Subcutaneous abdominal adipose tissue (tissue), 5 donors: ENCODE results near the gene POU4F2.

ENCODE experiments used
- H3K27ac ChIP-seq: one replicate; pipeline ENCODE4 v1.7.0; 2013; ENCODE audit warnings: low read depth, mild to moderate bottlenecking, inconsistent platforms, low read length, moderate library complexity
- H3K27me3 ChIP-seq, 5 donors: one replicate each; pipeline ENCODE4 v1.7.0; 2013; ENCODE audit warnings: low read length in 5 of 5, inconsistent platforms in 1 of 5; ENCODE audit not compliant: control insufficient read depth in 5 of 5, insufficient read depth in 4 of 5
- H3K36me3 ChIP-seq, 5 donors: one replicate each; pipeline ENCODE4 v1.7.0; 2013; ENCODE audit warnings: low read length in 5 of 5; ENCODE audit not compliant: control insufficient read depth in 5 of 5, insufficient read depth in 5 of 5
- H3K4me1 ChIP-seq, 5 donors: one replicate each; pipeline ENCODE4 v1.7.0; 2013; ENCODE audit warnings: low read length in 5 of 5, mild to moderate bottlenecking in 3 of 5, moderate library complexity in 1 of 5; ENCODE audit not compliant: control insufficient read depth in 5 of 5, insufficient read depth in 5 of 5
- H3K4me3 ChIP-seq, 5 donors: one replicate each; pipeline ENCODE4 v1.7.0; 2013; ENCODE audit warnings: low read length in 5 of 5, low read depth in 1 of 5
- H3K9ac ChIP-seq, 5 donors: one replicate each; pipeline ENCODE4 v1.7.0; 2013; ENCODE audit warnings: low read length in 5 of 5, mild to moderate bottlenecking in 4 of 5, moderate library complexity in 3 of 5
- H3K9me3 ChIP-seq, 5 donors: one replicate each; pipeline ENCODE4 v1.7.0; 2013; ENCODE audit warnings: low read length in 5 of 5; ENCODE audit not compliant: control insufficient read depth in 5 of 5
- donor health status: healthy.
- donor health status: healthy.
- donor health status: healthy.
- donor health status: healthy.
- donor health status: healthy.

POU4F2 gene

GRCh38 chr4:146640021-146640464, 1.4 kb downstream of the POU4F2 start:
- peaks cover 30 to 51% (median 39%) of the 10 kb centered on the region in 5 donors for H3K27me3 ChIP-seq
- H3K4me1 ChIP-seq = peaks cover 0 to 27% (median 8%) of the 10 kb centered on the region in 5 donors
- no peak overlapping the region for H3K4me3 ChIP-seq
- peaks cover 0 to 4% (median 3%) of the 10 kb centered on the region in 5 donors for H3K9me3 ChIP-seq
- no peak overlapping the region for H3K9ac ChIP-seq
- H3K36me3 ChIP-seq = no peaks in the 10 kb centered on the region
- H3K27ac ChIP-seq = no peak overlapping the region

- Histone ChIP-seq H3K4me3 (peak overlapping the region in 1 of 5 donors; percentile 6), H3K36me3 (no peaks in the 10 kb centered on the region), H3K9me3 (peaks cover 0 to 4% (median 3%) of the 10 kb centered on the region in 5 donors), H3K27me3 (peaks cover 30 to 49% (median 38%) of the 10 kb centered on the region in 5 donors), H3K27ac (no peak overlapping the region), H3K4me1 (peaks cover 0 to 27% (median 8%) of the 10 kb centered on the region in 5 donors), H3K9ac (no peak overlapping the region)
Measured at GRCh38 chr4:146640465-146641061, 1.9 kb downstream of the POU4F2 start.

GRCh38 chr4:146641762-146642161, 3.1 kb downstream of the POU4F2 start:
- H3K9ac ChIP-seq = no peak overlapping the region
- peaks cover 0 to 26% (median 8%) of the 10 kb centered on the region in 5 donors for H3K4me1 ChIP-seq
- H3K27ac ChIP-seq = no peak overlapping the region
- H3K36me3 ChIP-seq = no peaks in the 10 kb centered on the region
- H3K27me3 ChIP-seq = peaks cover 30 to 54% (median 41%) of the 10 kb centered on the region in 5 donors
- peaks cover 0 to 4% (median 3%) of the 10 kb centered on the region in 5 donors for H3K9me3 ChIP-seq
- H3K4me3 ChIP-seq = no peak overlapping the region

GRCh38 chr4:146643812-146644401, 5.2 kb downstream of the POU4F2 start:
- peaks cover 0 to 4% (median 3%) of the 10 kb centered on the region in 5 donors for H3K9me3 ChIP-seq
- H3K9ac ChIP-seq = no peak overlapping the region
- H3K4me1 ChIP-seq = peaks cover 0 to 11% (median 2%) of the 10 kb centered on the region in 5 donors
- H3K27ac ChIP-seq = no peak overlapping the region
- H3K36me3 ChIP-seq = no peaks in the 10 kb centered on the region
- H3K27me3 ChIP-seq = peaks cover 23 to 57% (median 42%) of the 10 kb centered on the region in 5 donors
- no peak overlapping the region for H3K4me3 ChIP-seq

GRCh38 chr4:146645921-146646320, 7.2 kb downstream of the POU4F2 start:
- peaks cover 20 to 58% (median 37%) of the 10 kb centered on the region in 5 donors for H3K27me3 ChIP-seq

GRCh38 chr4:146646593-146647325, 8.1 kb downstream of the POU4F2 start:
- no peak overlapping the region for H3K4me3 ChIP-seq
- H3K36me3 ChIP-seq = no peaks in the 10 kb centered on the region
- peaks cover 20 to 58% (median 39%) of the 10 kb centered on the region in 5 donors for H3K27me3 ChIP-seq
- H3K9me3 ChIP-seq = peaks cover 0 to 4% (median 3%) of the 10 kb centered on the region in 5 donors
- no peak overlapping the region for H3K27ac ChIP-seq
- no peaks in the 10 kb centered on the region for H3K4me1 ChIP-seq
- H3K9ac ChIP-seq = no peak overlapping the region

More at GRCh38 chr4:146645921-146646320, 7.2 kb downstream of the POU4F2 start:
- no peak overlapping the region for H3K9ac ChIP-seq
- peaks cover 0 to 4% (median 3%) of the 10 kb centered on the region in 5 donors for H3K9me3 ChIP-seq
- no peaks in the 10 kb centered on the region for H3K4me1 ChIP-seq
- H3K36me3 ChIP-seq = no peaks in the 10 kb centered on the region
- no peak overlapping the region for H3K4me3 ChIP-seq
- no peak overlapping the region for H3K27ac ChIP-seq

- H3K9me3 ChIP-seq = peaks cover 0 to 1% (median under 1%) of the 10 kb centered on the region in 5 donors
- peaks cover 20 to 57% (median 42%) of the 10 kb centered on the region in 5 donors for H3K27me3 ChIP-seq
- no peak overlapping the region for H3K9ac ChIP-seq
- no peaks in the 10 kb centered on the region for H3K36me3 ChIP-seq
- no peak overlapping the region for H3K27ac ChIP-seq
- H3K4me1 ChIP-seq = no peaks in the 10 kb centered on the region
- H3K4me3 ChIP-seq = no peak overlapping the region
Measured at GRCh38 chr4:146647615-146648460, 9.1 kb downstream of the POU4F2 start.

GRCh38 chr4:146648461-146648783, 9.7 kb downstream of the POU4F2 start:
- no peaks in the 10 kb centered on the region for H3K4me1 ChIP-seq
- no peak overlapping the region for H3K4me3 ChIP-seq
- H3K9ac ChIP-seq = no peak overlapping the region
- no peak overlapping the region for H3K27ac ChIP-seq
- H3K9me3 ChIP-seq = no peaks in the 10 kb centered on the region
- H3K36me3 ChIP-seq = no peaks in the 10 kb centered on the region
- peaks cover 19 to 57% (median 40%) of the 10 kb centered on the region in 5 donors for H3K27me3 ChIP-seq

- peaks cover 19 to 57% (median 40%) of the 10 kb centered on the region in 5 donors for H3K27me3 ChIP-seq
- H3K4me3 ChIP-seq = no peak overlapping the region
- H3K4me1 ChIP-seq = peaks cover 0 to 2% (median under 1%) of the 10 kb centered on the region in 5 donors
- H3K36me3 ChIP-seq = no peaks in the 10 kb centered on the region
- no peak overlapping the region for H3K9ac ChIP-seq
- no peak overlapping the region for H3K27ac ChIP-seq
- H3K9me3 ChIP-seq = no peaks in the 10 kb centered on the region
Measured at GRCh38 chr4:146649232-146649631, 10.5 kb downstream of the POU4F2 start.
